Iris pigment epithelial cell (primary cell): ENCODE data around the gene OR52H1.

Experiments used
- DNase-seq: peaks from one replicate; pipeline ENCODE4 v3.0.0-alpha.2; 2011; ENCODE audit warnings: low read depth

The OR52H1 gene

DNA sequence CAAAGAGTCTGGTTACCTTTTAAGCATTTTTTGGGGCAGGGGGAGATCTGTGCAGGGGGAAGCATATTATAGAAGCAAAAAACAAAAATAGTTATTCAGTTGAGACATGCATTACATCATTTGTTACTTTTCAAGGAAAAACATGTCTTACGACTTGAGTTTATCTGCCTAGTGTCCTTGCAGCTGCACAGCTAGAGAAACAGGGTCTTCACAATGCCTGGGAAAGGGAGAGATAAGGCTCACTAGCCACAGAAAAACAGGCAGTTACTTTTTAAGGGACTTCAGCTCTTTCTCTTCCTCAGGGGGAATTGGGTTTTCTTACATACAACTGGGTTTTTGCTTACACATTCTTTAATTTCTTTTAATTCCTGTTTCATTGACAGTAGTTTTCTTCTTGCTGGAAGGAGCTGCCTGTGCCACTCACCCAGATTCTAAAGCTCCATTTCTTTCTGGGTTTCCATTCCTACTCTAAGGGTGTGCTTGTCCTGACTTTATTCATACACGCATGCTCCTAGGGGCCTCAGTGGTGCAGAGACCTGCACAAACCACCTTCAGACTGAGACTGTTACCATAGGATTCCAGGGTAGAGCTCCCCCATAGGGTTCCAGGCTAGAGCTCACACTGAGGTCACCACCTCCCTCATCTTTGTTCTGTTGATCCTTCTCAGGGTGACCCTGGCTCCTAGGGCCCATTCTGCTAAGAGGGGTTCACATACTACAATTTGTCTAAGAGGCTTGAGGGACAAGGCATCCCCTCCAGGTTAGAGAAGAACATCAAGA, 17.1 kb downstream of the OR52H1 start:
- no peak for DNase-seq

DNA sequence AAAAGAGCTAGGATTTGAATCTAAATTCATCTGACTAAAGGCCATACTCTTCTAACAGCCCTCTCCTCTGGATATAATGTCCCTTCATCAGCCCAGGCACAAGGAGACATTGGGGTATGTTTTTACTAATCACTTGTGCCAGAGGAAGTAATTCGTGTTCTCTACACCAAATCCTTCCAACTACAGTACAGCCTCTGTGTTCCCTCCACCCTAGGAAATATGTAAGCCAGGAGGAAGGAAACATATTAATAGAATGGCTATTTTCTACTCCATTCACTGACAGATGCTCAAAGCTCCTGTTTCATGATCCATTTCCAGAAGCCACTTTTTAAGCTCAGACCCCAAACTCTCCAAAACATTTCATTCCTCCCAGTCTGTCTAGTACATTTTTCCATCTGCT, 19.8 kb downstream of the OR52H1 start:
- DNase-seq, result no peak

DNA sequence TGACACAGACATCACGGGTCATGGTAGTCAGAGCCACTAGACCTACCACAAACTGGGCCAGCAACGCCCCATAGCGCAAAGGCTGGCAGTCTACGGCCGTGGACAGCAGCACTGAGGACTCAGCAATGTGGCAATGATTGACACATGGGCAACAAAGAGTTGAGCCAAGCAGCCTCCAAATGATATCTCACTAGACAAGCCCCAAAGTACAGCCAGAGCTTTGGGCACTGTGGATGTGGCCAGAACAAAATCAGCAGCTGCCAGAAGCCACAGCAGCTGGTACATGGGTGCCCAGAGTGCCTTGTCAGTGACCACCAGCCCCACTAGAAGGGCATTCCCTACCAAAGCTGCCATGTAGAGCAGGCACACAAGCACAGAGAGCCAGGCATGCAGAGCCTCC, 20.6 kb downstream of the OR52H1 start:
- no peak for DNase-seq

DNA sequence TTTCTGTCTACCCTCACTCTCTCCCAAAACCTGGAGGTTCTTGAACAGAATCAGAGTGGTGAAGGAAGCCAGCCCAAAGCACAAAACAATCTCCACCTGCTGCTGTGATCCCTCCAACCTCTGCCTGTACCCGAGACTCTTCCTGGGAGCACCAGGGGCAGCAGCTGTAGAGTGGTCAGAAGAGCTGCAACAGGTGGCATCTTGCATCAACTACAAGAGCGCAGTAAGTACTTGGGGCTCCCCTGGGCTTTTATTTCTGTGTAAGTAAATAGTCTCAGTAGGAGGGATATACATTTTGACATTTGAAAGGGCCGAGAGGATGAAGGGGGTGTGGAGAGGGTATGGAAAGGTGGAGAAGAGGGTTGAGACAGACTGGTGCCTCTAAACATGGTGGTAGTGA, 23.6 kb downstream of the OR52H1 start:
- no peak for DNase-seq

DNA sequence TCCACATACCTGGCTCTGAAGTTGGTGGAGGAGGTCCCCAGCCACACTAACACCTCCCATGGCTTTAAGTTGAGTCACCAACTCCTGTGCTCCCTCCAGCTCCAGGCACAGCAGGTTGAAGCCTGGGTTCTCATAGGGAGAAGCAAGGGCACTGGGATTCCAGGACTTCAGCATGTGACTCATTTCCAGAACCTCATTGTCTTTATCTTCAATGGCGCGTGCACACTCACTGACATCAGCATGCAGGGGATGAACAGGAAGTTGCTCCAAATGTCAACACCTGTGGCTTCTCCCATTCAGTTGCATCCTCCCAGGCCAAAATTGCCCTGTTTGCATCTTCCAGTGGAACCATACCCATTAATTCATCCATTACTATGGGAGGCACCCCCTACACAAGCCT, 26.0 kb downstream of the OR52H1 start:
- DNase-seq, result no peak

DNA sequence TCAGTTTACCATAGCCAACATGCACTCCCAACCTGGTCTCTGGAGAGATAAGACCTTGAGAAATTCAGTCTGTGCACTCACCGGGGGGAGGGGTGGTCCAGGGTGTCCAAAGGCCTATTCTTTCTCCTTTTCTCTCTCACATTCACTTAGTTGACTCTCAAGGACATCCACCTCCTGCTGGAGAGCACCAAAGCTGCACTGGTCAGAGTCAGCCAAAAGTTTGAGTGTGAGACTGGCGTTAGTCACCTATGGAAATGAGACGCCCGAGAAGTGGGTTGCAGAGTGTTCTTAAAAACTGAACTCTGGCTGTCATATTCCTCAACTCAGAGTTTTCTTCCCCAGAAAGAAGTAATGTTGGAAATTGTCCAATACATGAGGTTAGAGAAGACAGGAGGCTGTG, 26.8 kb downstream of the OR52H1 start:
- DNase-seq, result no peak

DNA sequence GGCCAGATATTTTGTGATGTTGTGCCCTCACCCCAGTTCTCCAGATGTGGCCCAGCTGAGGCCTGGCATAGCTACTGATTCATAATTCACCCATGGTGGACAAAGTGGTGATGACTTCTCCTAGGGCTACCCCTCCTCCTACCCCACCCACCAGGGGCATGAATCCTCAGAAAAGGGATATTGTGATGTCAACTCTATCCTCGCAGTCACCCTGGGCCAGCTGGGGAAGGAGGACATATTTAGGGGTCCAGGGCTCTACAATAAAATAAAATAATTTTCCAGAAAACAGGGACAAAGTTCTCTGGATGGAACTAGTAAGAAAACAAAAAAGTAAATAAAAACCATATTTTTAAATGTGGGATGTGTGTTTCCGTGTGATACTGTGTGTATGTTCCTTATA, 31.7 kb downstream of the OR52H1 start, which contains the start of gene UBQLNL:
Gene UBQLNL (minus strand): TSS at position 101 of the 400 bp plus-strand sequence. CDS start 258 bp downstream, outside the sequence.
- no peak for DNase-seq

DNA sequence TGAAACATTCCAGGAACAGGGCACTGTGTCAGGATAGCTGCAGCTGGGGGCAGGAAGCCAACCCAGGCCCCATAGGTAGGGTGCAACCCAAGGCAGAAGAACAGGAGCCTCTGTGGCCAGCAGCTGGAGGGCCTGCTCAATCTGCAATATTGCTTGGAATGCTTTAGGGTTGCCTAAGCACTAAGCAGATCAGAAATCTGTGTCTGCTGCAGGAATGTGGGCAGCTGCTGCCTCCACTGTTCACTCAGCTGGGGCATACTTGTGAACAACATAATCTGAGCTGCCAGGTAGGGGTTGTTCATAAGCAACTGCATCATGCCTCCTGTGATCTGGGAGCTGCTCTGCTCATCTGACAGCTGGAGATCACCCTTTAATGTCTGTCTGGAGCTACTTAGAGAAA, 33.5 kb downstream of the OR52H1 start:
- no peak for DNase-seq

DNA sequence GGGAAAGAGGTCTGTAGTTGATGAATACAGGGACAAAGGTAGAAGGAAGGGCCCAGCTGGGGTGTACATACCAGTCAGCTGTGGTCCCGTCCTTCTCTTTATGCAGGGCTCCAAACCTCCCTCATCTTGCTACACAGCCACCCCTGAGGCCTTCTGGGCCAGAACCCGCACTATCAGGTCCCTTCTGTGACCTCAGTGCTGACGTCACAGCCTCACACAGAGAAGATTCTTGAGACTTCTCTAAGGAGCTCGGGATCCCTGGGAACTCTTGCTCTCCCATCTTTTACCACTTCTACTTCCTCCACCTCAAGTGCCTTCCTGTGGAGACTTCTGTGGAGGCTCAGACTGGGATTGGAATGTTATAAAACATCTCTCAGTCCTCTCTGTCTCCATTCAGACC, 38.5 kb downstream of the OR52H1 start, which contains the start of gene UBQLN3:
Gene UBQLN3 (minus strand): TSS at position 155 of the 400 bp plus-strand sequence. CDS start 399 bp downstream, outside the sequence.
- no peak for DNase-seq

DNA sequence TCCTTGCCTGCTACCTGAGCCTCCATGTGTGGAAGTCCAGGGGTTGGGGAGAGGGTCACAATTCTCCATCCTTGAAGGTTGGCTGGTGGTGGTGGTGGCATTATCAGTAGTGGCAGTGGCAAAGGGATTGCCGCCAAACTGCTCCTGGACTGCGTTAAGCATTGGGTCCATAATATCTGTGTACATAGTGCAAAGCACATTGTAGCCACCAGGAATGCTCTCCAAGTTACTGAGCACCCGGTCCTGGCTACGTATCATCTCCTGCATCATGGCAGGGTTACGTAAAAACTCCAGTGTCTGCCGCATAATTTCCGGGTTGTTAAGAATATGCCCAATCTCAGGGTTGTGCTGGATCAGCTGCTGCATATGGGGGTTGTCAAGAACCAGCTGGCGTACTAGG, 39.7 kb downstream of the OR52H1 start:
- DNase-seq, result no peak

DNA sequence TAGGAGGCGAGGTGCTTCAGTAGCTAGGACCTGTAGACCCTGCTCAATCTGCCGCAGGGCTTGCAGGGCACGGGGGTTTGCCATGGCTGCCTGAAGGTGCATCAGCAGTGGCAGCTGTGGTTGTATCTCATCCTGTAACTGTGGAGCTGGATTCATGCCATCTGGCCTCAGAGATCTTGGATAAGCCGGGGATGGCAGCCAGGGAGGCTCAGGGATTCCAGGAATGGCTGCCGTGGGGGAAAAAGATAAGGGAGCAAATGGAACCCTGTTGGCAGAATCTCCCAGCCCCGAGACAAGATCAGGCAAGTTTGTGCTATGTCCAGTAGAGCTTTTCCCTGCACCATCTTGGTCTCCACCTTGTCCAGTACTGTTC, 40.4 kb downstream of the OR52H1 start:
- no peak for DNase-seq

DNA sequence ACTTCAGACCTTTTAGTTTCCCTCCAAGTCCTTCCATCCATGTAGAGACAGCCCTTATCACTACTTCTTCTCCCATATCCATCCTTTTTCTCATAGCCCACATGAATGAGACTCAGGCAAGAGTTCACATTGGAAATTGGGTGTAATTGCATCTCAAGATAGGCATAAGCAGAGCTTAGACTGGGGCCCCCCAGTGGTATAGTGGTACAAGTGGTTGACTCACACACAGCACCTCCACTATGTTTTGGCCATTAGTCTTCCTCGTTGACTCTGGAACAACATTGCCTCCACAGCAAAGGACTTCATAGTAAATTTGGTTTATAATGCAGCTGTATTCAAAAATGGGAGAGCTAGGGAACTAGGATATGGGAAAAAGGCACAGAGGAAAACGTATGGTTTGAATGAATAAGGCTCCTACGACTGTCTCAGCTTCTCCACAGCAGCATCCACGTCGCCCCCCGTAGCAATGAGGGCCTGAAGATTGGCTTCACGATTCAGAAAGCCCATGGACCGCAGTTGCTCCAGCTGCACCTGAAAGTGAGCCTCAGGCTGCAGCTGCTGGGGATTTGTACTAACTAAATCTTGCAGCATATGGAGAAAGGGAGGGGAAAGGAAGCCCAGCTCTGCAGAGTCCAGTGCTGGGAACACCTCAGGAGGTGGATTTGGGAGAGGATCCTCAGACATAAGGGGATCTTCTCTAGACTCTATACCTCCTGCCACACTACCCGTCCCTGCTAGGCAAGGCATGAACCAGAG, 41.0 kb downstream of the OR52H1 start:
- no peak for DNase-seq

DNA sequence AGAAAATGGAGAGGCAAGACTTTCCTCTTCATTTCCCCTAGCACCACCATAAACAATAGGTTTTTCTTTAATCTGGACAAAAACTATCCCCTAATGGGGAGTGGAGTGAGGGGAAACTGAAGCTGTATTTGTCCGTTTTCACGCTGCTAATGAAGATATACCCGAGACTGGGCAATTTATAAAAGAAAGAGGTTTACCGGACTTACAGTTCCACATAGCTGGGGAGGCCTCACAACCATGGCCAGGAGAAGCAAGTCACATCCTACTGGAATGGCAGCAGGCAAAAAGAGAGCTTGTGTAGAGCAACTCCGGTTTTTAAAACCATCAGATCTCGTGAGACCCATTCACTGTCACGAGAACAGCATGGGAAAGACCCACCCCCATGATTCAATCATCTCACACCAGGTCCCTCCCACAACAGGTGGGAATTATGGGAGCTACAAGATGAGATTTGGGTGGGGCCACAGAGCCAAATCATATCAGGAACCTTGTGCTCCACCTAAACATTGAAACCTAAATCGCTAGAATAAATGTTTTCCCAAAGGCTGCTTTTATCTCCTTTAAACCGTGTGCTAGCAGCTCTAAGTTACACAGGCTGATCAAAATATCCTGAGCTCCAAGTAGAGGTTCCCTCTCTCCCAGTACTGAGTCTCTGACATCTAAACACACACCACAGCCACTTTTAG, 42.8 kb downstream of the OR52H1 start:
- no peak for DNase-seq

DNA sequence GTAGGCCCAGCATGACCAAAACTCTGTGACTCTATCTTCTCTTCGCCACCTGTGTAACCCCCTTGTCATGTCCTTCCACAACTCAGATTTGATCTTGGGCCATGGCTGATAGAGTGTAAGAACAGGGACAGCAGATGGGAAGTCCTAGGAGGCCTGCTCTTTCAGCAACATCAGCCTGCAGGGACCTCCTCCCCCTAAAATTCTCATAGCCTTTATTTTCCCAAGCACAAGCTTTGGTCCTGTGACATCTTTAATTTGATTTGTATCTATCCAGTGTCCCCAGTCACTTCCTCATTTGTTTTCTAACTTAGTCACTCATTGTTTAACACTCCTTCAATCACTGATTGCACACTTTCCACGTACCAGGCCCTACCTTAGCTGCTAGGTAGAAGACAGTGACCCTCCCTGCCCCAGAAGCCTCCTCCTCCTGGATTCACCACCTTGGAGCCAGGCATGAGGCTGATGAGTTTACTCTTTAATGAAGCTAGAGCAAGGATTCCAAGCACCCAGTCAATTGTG, 43.9 kb downstream of the OR52H1 start:
- no peak for DNase-seq

DNA sequence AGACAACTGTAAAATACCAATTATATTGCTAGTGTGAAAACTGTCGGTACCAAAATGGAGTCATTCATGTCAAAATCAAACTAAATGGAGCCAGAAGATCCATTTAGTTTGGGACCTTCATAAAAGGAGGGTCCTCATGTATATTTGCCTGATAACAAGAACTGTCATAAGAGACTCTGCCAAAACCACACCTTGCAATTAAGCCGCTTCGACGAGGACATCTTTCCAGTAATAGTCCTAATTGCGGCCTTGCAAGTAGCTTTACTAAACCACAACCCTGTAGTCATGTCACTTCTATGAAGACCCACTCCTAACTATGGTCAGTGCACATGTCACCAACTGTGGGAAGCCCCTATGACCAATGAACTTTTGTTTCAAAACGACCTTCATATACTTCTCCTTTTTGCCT, 47.9 kb downstream of the OR52H1 start:
- DNase-seq, result no peak

DNA sequence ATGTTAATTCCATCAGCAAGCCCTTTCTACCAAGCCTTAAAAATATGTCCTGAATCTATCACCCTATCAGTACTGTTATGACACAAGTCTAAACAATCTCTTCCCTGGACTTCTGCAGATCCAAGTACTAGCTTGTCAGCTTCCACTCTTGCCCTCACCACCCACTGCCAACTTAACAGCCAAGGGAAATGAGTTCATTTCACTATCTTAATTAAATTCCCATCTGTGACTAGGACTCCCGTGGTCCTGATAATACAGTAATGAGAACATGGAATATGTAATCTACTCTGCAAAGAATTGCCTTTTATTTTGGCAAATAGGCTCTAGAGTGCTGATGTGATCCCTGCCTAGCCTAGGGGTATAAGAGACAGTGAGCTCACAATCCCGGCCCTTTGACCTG, 48.7 kb downstream of the OR52H1 start:
- DNase-seq, result no peak
